GM19395 (cell line): ENCODE results near the gene FAM236A.
"Not testable (repeated sequence)": the region's sequence is repeated elsewhere in the genome, so short reads cannot be mapped to it uniquely, and the experiment has no call there.

Experiments
- ATAC-seq: cut with Tn5 transposase; IDR thresholded peaks from one replicate; pipeline ENCODE4 v1.9.1; 2021; ENCODE audit warnings: mild to moderate bottlenecking, moderate library complexity; ENCODE audit not compliant: unreplicated experiment

FAM236A gene

DNA sequence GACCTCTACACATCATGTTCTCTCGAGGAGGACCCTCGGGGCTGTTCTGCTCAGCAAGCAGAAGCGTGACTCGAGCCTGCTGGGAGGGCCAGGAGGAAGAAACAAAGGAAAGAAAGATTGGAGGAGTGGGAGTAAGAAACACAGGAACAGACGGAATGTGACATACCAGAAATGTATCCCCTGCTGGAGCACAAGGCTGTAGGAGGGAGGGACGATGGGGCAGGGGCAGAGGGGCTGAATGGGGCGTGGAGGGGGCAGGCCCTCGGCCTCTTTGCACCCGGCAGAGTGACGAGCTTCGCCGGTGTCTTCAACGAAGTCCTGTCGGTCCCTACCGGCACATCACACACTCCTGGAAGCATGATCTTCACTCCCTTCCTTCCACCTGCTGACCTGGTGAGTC, at the start of gene FAM236A:
Gene FAM236A (plus strand): TSS at position 301 of the 400 bp plus-strand sequence. CDS start 57 bp downstream, at position 358.
- ATAC-seq = not testable (repeated sequence)

DNA sequence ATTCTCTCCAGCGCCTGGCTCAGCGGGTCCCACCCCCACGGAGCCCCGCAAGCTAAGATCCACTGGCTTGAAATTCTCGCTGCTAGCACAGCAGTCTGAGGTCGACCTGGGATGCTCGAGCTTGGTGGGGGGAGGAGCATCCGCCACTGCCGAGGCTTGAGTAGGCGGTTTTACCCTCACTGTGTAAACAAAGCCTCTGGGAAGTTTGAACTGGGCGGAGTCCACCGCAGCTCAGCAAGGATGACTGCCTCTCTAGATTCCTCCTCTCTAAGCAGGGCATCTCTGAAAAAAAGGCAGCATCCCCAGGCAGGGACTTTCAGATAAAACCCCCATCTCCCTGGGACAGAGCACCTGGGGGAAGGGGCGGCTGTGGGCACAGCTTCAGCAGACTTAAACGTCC, 48.3 kb upstream of the FAM236A start:
- ATAC-seq = not testable (repeated sequence)

DNA sequence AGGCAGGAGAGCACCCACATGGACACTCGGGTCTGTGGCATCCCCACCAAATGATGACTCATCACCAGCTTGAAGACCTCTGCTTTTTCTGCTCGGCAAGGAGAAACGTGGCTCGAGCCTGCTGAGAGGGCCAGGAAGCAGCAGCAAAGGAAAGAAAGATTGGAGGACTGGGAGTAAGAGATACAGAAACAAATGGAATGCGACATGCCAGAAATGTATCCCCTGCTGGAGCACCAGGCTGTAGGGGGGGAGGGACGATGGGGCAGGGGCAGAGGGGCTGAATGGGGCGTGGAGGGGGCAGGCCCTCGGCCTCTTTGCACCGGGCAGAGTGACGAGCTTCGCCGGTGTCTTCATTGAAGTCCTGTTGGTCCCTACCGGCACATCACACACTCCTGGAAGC, 25.7 kb upstream of the FAM236A start, which contains the start of gene FAM236C:
Gene FAM236C (plus strand): TSS at position 301 of the 400 bp plus-strand sequence. CDS start 100 bp downstream, outside the sequence.
- not testable (repeated sequence) for ATAC-seq

DNA sequence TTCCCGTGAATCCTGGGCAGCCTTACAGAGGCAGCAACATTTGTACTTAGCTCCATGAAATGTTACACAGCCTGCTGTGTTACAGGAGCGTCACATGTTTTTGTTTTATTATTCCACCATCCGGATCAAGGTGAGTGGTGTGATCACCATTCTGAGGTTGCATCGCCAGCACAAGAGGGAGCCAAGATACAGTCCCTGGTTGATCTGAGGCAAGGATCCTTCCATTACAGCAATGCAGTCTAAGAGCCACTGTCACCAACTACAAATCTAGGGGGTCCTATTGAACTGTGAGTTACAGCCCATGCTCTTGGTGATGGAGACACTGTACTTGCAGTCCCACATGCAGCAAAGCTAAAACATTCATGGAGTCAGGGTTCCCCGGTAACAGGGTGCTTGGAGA, 21.9 kb upstream of the FAM236A start:
- not testable (repeated sequence) for ATAC-seq

DNA sequence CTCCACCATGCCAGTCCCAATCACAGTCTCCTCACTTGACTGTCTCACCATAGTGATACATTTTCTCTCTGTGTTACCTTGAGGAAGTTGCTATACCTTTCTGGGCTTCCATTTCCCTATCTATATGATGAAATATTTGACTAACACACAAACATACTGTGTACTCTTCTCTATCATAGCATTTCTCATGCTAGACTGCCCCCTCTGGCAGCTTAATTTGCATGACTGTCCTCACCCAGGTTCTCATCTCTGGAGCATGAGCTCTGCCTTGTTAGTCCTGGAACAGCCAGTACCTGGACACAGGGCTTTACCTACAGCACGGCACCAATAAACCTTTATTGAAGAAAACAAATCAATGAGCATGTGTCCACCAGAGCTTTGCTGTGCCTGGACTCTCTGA, 5.7 kb upstream of the FAM236A start:
- ATAC-seq = not testable (repeated sequence)

DNA sequence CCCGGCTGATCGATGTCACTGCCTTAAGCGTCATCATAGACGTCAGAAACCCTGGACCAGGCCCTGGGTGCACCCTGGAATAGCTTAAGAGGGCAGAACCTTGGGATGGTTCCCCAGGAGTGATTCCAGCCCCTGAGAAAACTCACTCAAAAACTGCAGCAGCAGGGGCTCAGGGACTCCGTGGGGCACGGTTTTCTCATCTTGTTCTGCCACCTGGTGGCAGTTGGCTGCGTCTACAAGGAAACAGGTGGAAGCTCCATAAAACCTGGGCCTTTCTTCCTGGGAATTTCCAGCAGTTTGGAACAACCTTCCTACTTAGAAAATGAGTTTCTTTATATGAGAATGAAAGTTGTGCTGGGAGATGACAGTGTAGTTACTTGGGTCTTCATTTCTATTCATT, 1.6 kb upstream of the FAM236A start:
- not testable (repeated sequence) for ATAC-seq

DNA sequence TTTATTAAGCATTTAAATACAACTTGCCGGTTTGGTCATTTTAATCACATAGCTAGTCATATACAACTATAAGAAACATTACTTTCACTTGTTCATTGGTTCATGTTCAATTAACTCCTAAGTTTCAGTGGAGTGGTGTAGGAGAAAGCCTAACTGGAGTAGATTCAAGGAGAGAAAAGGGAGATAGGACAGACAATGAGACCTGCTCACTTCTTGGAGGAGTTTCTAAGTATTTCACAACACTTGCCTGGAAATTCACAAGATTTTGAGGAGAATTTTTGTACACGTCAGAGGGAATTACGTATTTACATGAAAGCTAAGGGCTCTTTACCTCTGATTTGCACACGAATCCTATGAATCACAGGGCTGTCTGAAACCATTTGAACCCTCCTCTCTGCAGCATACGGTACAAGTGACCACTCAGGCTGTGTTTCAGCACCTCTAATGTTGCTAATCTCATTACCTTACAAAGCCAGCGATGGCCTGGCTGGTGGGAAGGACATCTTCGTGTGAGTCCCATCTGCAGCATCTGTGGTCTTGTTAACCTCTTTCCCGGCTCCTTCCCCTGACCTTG, 1.0 kb upstream of the FAM236A start:
- ATAC-seq = not testable (repeated sequence)

DNA sequence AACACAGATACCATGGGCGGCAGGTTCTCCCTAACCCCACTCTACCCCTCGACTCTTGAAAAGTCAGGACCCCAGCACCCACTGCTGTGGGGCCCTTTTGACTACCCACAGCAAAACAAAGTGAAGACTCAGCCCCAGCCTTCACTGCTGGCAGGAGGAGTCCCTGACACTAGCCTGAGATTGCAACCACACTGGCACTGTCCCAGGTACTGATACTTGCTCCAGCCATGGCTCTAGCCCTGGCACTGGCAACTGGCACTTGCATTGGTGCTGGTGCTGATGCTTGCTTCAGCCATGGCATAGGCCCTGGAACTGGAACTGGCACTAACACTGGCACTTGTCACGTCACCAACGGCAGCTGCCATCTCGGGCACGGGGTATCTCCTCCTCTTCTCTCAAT, 4.3 kb downstream of the FAM236A start:
- not testable (repeated sequence) for ATAC-seq

DNA sequence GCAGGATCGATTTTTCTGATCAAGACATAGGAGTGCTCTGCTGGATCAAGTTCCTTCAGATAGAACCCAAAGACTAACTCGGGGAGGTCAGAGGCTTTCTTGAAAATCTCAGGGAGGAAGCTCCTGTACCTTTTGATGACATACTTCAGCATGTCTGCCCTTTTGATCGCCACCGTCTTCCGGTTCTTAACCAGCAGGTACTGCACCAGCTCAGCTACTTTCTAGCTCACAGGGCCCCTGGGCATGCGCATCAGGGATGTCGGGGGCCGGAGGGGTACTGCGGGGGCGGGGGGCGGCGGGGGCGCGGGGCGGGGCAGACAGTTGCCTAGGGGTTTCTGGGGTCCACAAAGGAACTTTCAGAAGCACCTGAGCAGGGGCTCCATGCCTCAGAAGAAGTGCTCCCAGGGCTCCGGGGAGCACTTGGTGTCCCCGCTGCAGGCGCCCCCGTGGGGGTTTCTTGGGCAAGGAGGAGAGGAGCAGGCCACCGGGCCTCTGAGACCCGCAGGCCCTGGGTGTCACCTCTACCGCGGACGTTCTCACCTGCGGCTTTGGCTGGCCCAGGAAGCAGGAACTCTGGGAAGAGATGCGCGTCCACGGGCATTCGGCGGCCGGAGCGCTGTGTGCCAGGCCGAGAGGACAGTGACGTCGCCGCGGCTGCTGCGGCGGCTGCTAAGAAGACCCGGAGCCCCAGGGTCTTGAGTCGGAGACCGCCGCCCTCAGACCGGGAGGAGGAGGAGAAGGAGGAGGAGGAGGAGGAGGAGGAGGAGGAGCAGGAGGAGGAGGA, 5.2 kb downstream of the FAM236A start:
- ATAC-seq = peak; percentile 61

DNA sequence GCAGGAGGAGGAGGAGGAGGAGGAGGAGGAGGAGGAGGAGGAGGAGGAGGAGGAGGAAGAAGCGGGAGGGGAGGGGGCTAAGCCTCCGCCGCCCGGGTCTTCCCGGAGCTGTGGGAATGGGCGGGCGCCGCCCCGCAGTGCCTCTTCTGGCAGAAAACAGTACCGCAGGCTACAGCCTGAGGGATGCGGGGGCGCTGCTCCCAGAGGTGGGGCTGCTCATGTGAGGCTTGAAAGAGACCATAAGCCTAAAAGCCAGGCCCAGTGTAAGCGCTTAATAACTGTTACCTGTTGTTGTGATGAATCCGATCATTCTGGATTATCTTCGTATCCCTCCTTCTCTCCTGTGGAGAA, 5.8 kb downstream of the FAM236A start, which contains the start of gene DMRTC1:
Gene DMRTC1 (minus strand): TSS at position 19 of the 351 bp plus-strand sequence. CDS start 68,143 bp downstream, outside the sequence.
- peak; percentile 88 for ATAC-seq

DNA sequence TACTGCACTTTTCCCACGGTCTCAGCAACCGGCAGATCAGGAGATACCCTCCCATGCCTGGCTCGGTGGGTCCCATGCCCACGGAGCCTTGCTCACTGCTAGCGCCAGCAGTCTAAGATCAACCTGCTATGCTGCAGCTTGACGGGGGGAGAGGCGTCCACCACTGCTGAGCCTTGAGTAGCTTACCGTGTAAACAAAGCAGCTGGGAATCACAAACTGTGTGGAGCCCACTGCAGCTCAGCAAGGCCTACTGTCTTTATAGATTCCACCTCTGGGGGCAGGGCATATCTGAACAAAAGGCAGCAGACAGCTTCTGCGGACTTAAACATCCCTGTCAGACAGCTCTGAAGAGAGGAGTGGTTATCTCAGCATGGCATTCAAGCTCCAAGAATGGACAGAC, 22.0 kb downstream of the FAM236A start:
- ATAC-seq = not testable (repeated sequence)

DNA sequence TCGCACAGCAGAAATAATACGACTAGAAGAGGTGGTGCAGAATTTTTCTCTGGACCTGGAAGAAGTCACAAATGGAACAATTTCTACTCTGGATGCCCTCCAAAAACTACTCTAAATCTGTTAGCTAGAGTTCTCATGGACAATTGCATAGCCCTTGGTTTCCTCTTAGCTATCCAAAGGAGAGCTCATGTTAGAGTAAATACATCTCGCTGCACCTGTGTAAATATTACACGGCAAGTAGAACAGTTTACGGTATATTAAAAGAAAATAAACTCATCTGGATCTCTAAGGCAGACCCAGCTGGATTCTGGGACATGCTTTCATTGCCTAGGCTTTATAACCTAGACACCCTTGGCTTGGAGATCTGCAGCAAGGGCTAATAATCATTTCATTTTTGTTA, 33.9 kb downstream of the FAM236A start:
- ATAC-seq = not testable (repeated sequence)

DNA sequence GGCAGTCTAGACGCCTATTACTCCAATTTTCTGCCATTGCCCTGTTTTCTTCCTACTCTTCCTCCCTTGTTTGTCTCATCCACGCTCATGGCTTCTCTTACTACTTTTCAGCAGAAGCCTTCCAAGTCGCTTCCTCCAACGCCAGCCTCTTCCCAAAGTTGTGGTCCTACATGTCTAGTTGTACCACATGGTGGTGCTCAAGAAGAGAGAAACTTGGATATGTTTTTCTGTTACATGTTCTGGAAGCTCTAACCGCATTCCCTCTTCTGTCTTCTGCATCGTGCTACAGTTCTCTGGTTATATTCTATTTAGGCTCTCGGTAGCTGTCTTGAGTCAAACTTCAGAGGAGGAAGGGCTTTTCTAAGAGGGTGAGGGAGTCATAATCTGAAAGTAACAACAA, 36.9 kb downstream of the FAM236A start:
- ATAC-seq = not testable (repeated sequence)

DNA sequence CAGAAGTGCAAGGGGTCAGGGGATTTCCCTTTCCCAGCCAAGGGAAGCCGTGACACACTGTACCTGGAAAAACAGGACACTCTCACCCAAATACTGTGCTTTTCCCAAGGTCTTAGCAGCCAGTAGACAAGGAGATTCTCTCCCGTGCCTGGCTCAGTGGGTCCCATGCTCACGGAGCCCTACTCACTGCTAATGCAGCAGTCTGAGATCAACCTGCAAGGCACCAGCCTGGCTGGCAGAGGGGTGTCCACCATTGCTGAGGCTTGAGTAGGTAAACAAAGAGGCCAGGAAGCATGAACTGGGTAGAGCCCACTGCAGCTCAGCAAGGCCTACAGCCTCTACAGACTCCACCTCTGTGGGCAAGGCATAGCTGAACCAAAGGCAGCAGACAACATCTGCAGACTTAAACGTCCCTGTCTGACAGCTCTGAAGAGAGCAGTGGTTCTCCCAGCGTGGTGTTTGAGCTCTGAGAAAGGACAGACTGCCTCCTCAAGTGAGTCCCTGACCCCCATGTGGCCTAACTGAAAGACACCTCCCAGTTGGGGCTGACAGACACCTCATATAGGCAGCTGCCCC, 43.0 kb downstream of the FAM236A start:
- not testable (repeated sequence) for ATAC-seq
